Adrenal gland (tissue), 12 donors: ENCODE measurements around the gene MOCS2. TPM values are rescaled to one million over a fixed set of nuclear protein-coding genes. Genes with fewer than 3 reads are reported as not detected.

Source experiments
- DNase-seq, 7 donors: peaks; one replicate each; pipeline ENCODE4 v3.0.0-alpha.2; 2019 to 2020
- H3K27ac ChIP-seq, 5 donors: fragments of 200-600 bp; sonication (generic) in 4 of 5; 1 replicate in 3 of 5; 2 replicates in 2 of 5; pipeline versions ENCODE4 v1.5.1 to v1.8.0; 2016 to 2020; ENCODE audit warnings: mild to moderate bottlenecking in 1 of 5
- H3K27me3 ChIP-seq: fragments of 200-600 bp; 2 replicates; pipeline ENCODE4 v1.8.0; 2021
- H3K36me3 ChIP-seq, 2 donors: fragments of 200-600 bp; replicated peaks in 1 of 2; 1 replicate in 1 of 2; 2 replicates in 1 of 2; pipeline versions ENCODE4 v1.5.1 to v1.8.0; 2018 to 2022
- H3K4me1 ChIP-seq, 2 donors: fragments of 200-600 bp; replicated peaks in 1 of 2; 1 replicate in 1 of 2; 2 replicates in 1 of 2; pipeline versions ENCODE4 v1.5.1 to v1.8.0; 2018 to 2021
- H3K4me3 ChIP-seq, 4 donors: fragments of 200-600 bp; sonication (generic) in 3 of 4; one replicate each; pipeline ENCODE4 v1.5.1; 2016 to 2018
- H3K9me3 ChIP-seq, 3 donors: fragments of 200-600 bp; sonication (generic) in 1 of 3; replicated peaks in 1 of 3; 1 replicate in 2 of 3; 2 replicates in 1 of 3; pipeline versions ENCODE4 v1.5.1 to v1.8.0; 2016 to 2021
- POLR2A ChIP-seq, 2 donors: fragments of 450-650 bp; IDR thresholded peaks; one replicate each; pipeline ENCODE4 v1.6.1; 2017; ENCODE audit warnings: antibody characterized with exemption in 2 of 2, mild to moderate bottlenecking in 2 of 2, moderate library complexity in 1 of 2
- WGBS, 4 donors: extraction: QIAGEN DNeasy Blood & Tissue Kit in 2 of 4; methylation state at CpG; one replicate each; pipeline versions ENCODE4 v1.1.5 to v1.1.7; 2013 to 2017; 5-methylcytosine and 5-hydroxymethylcytosine counted together
- intact Hi-C, 2 donors: fragments of 100-400 bp; cut with DNase I; formaldehyde crosslinking; loops; one replicate each; pipeline versions ENCODE4 v1.14.1 to v1.15.0; 2022 to 2023
- polyA plus RNA-seq, 3 donors: library from polyadenylated mRNA; stranded (reverse); fragments of 200-250 nt in 2 of 3; fragments of 350-450 nt in 1 of 3; fragmentation: Illumina TruSeq in 1 of 3; extraction: RNeasy Lipid Tissue Mini Kit (QIAGEN cat#74804) in 1 of 3; gene quantifications; one replicate each; pipeline ENCODE4 v1.2.3, GENCODE V29; 2013 to 2014
- total RNA-seq, 9 donors: library from RNA; depleted of rRNA in 4 of 9; stranded (reverse); fragments of >200 nt in 4 of 9; fragments of 120-200 nt in 1 of 9; fragmentation: NEBNext Ultra II Directional in 1 of 9; extraction: Animal tissue kit (Norgen Biotek cat#: 25700) in 1 of 9; gene quantifications; one replicate each; pipeline versions ENCODE4 v1.1.0 to v1.2.4, GENCODE V29; 2013 to 2023
- TF ChIP-seq, protein P1 (sequence below), 6 experiments: fragments of 450-650 bp in 4 of 6; fragments of 200-600 bp in 2 of 6; sonication (generic) in 1 of 6; IDR thresholded peaks; 1 replicate in 5 of 6; 2 replicates in 1 of 6; pipeline versions ENCODE4 v1.5.1 to v1.8.0; 2016 to 2021; ENCODE audit warnings: antibody characterized with exemption in 6 of 6, mild to moderate bottlenecking in 2 of 6, moderate library complexity in 1 of 6
- donor health status: healthy with polysubstance abuse.
- donor health status: Bipolar disorder and iron deficiency.
- donor health status: DM: yes; HTN: yes; CAD: no.
- donor health status: DM: no; HTN: no; CAD: no.
- donor health status: DM: no; HTN: no; CAD: no.
- donor health status: DM: yes; HTN: yes; CAD: no.

MOCS2 gene
- total and polyA plus RNA-seq, 12 donors, result 38.2 to 204 (median 82.1) TPM

DNA sequence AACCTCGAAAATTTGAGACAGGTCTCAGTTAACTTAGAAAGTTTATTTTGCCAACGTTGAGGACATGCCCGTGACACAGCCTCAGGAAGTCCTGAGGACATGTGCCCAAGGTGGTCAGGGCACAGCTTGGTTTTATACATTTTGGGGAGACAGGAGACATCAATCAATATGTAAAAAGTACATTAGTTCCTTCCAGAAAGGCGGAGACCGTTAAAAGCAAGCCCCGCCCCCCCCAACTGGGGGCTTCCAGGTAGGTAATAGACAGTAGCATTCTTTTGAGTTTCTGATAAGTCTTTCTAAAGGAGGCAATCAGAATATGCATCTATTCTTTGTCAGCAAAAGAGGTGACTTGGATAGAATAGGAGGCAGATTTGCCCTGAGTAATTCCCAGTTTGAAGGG lies 599 bp upstream of the MOCS2 start:
- Histone ChIP-seq H3K27ac (peak overlapping the region in 4 of 5 donors; percentile 19 to 81 (median 54)), H3K4me3 (peak overlapping the region; percentile 20 to 85 (median 64)), H3K36me3 (no peaks in the 10 kb centered on the region), H3K4me1 (peaks cover 5 to 24% of the 10 kb centered on the region in 2 donors), H3K27me3 (no peaks in the 10 kb centered on the region), H3K9me3 (no peaks in the 10 kb centered on the region)
- intact Hi-C loops, result no loop called here
- 14 to 17% (median 17%) methylated on average over 6 of the region's 6 CpGs for WGBS, 4 donors
- DNase-seq, result peak in 1 of 7 donors; percentile 34
- TF ChIP-seq, protein P1, sequence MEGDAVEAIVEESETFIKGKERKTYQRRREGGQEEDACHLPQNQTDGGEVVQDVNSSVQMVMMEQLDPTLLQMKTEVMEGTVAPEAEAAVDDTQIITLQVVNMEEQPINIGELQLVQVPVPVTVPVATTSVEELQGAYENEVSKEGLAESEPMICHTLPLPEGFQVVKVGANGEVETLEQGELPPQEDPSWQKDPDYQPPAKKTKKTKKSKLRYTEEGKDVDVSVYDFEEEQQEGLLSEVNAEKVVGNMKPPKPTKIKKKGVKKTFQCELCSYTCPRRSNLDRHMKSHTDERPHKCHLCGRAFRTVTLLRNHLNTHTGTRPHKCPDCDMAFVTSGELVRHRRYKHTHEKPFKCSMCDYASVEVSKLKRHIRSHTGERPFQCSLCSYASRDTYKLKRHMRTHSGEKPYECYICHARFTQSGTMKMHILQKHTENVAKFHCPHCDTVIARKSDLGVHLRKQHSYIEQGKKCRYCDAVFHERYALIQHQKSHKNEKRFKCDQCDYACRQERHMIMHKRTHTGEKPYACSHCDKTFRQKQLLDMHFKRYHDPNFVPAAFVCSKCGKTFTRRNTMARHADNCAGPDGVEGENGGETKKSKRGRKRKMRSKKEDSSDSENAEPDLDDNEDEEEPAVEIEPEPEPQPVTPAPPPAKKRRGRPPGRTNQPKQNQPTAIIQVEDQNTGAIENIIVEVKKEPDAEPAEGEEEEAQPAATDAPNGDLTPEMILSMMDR (IDR thresholded peaks at IDR 0.05), result no peak
- no peak for TF ChIP-seq POLR2A (IDR thresholded peaks at IDR 0.05)

DNA sequence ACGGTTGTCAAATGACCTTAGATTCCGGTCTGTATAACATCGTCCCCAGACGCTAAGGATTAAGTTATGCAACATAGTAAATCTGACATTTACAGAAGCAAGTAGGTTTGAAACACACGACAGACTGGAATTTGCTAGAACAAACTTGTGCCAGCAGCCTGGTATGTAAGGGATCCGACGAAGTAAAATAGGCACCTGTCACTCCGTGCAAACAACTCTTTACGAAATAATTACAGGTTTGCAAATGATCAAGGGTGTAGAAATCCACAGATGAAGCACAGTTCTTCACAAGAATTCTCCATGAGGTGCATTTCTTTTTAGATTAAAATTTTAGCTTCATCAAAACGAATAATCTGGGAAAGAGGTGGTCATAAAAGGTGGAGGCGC lies 508 bp downstream of the MOCS2 start:
- Histone ChIP-seq H3K9me3 (no peaks in the 10 kb centered on the region), H3K27me3 (no peaks in the 10 kb centered on the region), H3K4me1 (peaks cover 5 to 24% of the 10 kb centered on the region in 2 donors), H3K27ac (peak overlapping the region in 4 of 5 donors; percentile 19 to 81 (median 70)), H3K4me3 (peak overlapping the region; percentile 27 to 85 (median 64)), H3K36me3 (no peaks in the 10 kb centered on the region)
- peak in 2 of 7 donors; percentile 25 to 28 for DNase-seq
- TF ChIP-seq POLR2A (IDR thresholded peaks at IDR 0.05), result no peak
- TF ChIP-seq, protein P1 (IDR thresholded peaks at IDR 0.05), result no peak
- intact Hi-C loops, result no loop called here
- 0 to 2% (median 1%) methylated on average over 11 of the region's 11 CpGs for WGBS, 4 donors

DNA sequence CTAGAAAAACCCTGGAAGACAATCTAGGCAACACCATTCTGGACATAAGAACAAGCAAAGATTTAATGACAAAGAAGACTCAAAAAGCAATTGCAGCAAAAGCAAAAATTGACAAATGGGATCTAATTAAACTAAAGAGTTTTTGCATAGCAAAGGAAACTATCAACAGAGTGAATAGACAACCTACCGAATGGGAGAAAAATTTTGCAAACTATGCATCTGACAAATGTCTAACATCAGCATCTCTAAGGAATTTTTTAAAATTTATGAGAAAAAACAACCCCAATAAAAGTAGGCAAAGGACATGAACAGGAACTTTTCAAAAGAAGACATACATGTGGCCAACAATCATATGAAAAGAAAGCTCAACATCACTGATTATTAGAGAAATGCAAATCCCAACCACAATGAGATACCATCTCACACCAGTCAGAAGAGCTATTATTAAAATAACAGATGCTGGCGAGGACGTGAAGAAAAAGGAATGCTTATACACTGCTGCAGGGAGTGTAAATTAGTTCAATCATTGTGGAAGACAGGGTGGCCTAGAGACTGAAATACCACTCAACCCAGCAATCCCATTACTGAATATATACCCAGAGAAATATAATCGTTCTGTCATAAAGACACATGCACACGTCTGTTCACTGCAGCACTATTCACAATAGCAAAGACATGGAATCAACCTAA lies 3.8 kb downstream of the MOCS2 start:
- Histone ChIP-seq H3K4me1 (peaks cover 5 to 27% of the 10 kb centered on the region in 2 donors), H3K36me3 (peaks cover 0 to 21% of the 10 kb centered on the region in 2 donors)
- WGBS, 4 donors, result 84 to 94% (median 89%) methylated on average over 5 of the region's 5 CpGs

DNA sequence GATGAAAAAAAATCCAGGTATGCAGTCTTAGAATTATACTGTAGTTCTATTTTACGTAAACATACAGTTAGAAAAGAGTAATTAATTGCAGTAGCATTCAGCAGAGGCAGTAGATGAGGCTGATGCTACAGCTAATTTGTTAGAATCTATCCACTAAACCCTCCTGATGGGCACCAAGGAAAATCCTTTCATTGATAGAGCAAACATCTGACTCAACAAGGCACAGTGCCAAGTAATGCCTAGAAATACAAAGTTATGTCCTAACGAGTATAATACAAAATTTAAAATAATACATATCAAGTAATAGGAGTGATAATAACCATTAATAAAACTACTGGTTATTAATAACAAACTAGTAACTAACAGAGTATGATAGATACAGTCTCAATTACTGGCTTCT lies 9.0 kb downstream of the MOCS2 start:
- peaks cover 0 to 49% of the 10 kb centered on the region in 2 donors for H3K36me3 ChIP-seq
- WGBS, 4 donors, result 66 to 71% (median 70%) methylated on average over 2 of the region's 2 CpGs
- H3K9me3 ChIP-seq, result no peaks in the 10 kb centered on the region
- DNase-seq, result no peak
- intact Hi-C loops, result no loop called here
- TF ChIP-seq POLR2A (IDR thresholded peaks at IDR 0.05), result no peak
- TF ChIP-seq, protein P1 (IDR thresholded peaks at IDR 0.05), result no peak
- no peaks in the 10 kb centered on the region for H3K27me3 ChIP-seq
- H3K27ac ChIP-seq, result no peak overlapping the region
- H3K4me1 ChIP-seq, result peaks cover 0 to 17% of the 10 kb centered on the region in 2 donors
- H3K4me3 ChIP-seq, result no peak overlapping the region

More for the DNA sequence above, 3.8 kb downstream of the MOCS2 start:
- H3K27me3 ChIP-seq, result no peaks in the 10 kb centered on the region
- H3K9me3 ChIP-seq, result no peaks in the 10 kb centered on the region
- TF ChIP-seq, protein P1 (IDR thresholded peaks at IDR 0.05), result no peak
- TF ChIP-seq POLR2A (IDR thresholded peaks at IDR 0.05), result no peak
- DNase-seq, result no peak
- intact Hi-C loops, result no loop called here
- H3K27ac ChIP-seq, result no peak overlapping the region
- no peak overlapping the region for H3K4me3 ChIP-seq
